Muscle of arm (tissue), 14 donors: Measurements from ENCODE around the gene LCE2B. TPM values are rescaled to one million over a fixed set of nuclear protein-coding genes. Genes with fewer than 3 reads are reported as not detected.
A peak's percentile ranks its signal among the peaks of the same experiment; 100 is the strongest.
"Not testable (repeated sequence)": the region's sequence is repeated elsewhere in the genome, so short reads cannot be mapped to it uniquely, and the experiment has no call there.

ENCODE experiments used
- DNase-seq: peaks from one replicate; pipeline ENCODE4 v3.0.0-alpha.2; 2013
- long read RNA-seq, 11 donors: transcript quantifications; one replicate each; lab custom pipeline, GENCODE V29; 2026
- polyA plus RNA-seq, 12 donors: library from polyadenylated mRNA; unstranded; fragments of 120-200 nt; gene quantifications; one replicate each; pipeline ENCODE4 v1.2.1, GENCODE V29; 2013; ENCODE audit not compliant: insufficient read length in 12 of 12

LCE2B gene, protein sequence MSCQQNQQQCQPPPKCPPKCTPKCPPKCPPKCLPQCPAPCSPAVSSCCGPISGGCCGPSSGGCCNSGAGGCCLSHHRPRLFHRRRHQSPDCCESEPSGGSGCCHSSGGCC
- not detected for polyA plus RNA-seq
- long read RNA-seq, donor 1: 0 reads
- long read RNA-seq, donor 2: 0 reads
- long read RNA-seq, donor 3: 0 reads
- long read RNA-seq, donor 4: 0 reads
- long read RNA-seq, donor 5: 0 reads
- long read RNA-seq, donor 6: 0 reads
- long read RNA-seq, donor 7: 0 reads
- long read RNA-seq, donor 8: 0 reads
- long read RNA-seq, donor 9: 0 reads
- long read RNA-seq, donor 10: 0 reads
- long read RNA-seq, donor 11: 0 reads

DNA sequence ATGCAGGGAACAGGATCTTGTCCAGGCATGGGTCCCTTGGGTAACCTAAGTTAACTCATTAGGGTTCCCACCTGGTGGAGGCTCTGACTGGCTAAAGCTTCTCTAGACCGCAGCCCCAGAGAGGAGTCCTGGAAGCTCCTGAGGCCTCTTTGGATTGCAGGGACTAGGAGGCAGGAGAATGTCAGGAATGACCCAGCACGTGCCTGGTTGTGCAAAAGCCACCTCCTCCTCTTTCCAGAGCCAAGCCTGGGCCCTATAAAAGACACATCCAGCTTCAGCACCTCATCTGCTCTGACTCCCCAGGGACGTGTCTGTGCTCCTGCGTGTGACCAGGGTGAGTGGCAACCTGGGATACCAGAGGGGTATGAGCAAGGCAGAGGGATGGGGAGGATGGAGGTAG, at the start of gene LCE2B:
Gene LCE2B, plus strand, starts transcription at position 301 of the 400 bp plus-strand sequence. CDS start 721 bp downstream, outside the sequence.
- not testable (repeated sequence) for DNase-seq

DNA sequence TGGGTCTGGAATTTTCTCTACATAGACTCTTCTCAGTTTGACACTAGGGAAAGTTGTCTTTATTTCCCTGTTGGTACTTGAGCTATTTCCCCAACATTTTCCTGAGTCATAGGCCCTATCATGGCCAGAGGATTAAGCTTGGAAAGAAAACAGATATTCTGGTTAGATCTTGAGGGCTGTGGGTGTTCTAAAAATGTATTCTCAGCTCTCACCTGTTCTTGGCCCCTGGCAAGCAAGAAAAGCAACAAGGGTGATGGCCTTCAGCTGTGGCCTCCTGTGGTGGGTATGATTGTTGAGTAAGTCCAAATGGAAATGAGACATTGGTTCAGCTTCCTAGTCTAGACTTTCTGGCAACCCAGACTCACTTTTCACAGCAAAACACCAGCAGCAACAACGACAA, 45.6 kb upstream of the LCE2B start:
- no peak for DNase-seq

DNA sequence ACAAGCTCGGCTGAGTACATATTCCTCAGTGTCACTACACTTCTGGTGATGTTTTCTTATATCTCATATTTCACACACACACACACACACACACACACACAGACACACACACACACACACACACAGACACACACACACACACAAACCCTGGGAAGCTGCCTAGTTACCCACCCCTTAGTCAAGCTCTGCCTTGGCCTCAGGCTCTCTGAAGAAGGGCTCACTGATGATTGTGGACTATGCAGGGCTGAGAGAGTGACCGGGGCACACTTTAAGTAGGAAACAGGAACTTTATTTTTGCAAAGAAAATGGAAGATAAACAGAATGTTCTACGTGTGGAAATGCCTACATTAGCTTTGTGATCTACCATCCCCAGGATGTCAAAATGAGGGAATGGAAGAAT, 42.0 kb upstream of the LCE2B start:
- DNase-seq: no peak

DNA sequence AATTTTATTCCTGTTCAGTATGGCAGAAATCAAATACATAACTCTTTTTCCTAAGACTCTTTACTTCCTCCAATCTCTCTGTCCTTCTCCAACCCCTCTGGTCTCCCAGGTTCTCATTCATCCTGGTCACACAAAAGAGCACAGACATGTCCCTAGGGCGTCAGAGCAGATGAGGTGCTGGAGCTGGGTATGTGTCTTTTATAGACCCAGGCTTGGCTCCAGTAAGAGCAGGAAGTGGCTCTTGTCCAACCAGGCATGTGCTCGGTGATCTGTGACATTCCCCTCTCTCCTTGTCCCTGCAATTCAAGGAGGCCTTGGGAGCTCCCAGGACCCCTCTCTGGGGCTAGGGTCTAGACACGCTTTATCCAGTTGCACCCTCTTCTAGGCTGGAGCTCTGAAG, 40.8 kb upstream of the LCE2B start:
- no peak for DNase-seq

DNA sequence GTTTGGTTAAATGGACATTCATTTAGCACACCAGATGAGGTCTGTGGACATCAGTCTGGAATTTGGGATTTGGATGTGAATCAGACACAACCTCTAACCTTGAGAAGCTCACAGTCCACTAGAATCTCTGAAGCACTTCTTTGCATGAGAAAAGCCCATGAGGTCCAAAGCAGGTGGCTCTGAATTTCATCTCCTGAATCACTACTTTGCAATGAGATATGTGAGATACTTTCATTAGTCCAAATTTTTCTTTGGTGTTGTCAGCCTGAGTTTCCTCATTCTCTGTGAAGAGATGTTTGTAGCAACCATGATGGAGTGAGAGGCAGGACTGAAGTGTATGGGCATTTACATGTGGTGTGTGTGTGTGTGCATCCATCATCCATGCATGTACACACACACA, 39.3 kb upstream of the LCE2B start:
- DNase-seq: no peak

DNA sequence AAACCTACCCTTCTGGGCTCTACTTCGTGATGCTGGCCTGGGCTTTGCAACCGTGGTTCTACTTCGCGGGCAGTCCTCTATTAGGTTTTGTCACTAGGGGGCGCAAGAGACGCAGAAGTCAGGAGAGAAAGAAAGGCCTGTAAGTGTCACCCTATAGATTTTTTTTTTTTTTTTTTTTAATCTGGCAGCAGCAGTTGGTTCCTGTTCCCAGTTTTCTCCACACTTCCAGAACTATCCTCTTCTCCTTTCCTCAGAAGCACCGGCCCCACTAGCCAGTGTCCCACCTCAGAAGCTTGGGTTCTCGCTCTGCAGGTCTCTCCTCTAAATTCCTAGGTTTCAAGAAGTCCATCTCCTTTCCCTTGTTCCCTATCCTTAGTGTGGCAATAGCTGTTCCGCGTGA, 31.8 kb upstream of the LCE2B start:
- DNase-seq: peak; percentile 7

DNA sequence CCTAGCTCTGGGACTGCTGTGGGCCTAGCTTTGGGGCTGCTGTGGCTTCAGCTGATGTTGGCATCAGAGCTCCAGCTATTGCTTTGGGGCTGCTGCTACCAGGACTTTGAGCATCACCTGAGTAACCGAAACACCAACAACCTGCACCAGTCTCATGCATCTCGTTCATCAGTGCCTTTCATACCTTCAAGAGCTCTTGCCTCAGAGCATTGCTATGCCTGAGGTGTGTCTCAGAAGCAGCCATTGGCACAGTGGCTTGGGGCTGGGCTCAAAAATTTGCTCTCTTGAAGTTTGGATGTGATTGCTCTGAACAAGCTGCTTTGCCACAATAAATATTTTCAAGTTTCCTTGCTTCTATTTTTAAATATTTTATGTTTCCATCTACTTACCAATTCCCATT, 29.5 kb upstream of the LCE2B start:
- DNase-seq: no peak

DNA sequence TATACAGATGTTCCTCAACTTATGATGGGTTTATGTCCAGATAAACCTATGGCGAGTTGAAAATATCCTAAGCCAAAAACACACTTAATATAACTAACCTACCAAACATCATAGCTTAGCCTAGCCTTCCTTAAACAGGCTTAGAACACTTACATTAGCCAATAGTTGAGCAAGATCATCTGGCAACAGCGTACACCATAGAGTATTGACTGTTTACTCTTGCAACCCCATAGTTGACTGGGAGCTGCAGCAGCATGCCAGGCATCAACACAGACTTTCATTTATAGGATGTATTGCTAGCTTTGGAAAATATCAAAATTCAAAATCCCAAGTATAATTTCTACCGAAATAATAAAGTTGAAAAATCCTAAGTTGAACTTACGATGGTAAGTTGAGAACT, 28.2 kb upstream of the LCE2B start:
- no peak for DNase-seq

DNA sequence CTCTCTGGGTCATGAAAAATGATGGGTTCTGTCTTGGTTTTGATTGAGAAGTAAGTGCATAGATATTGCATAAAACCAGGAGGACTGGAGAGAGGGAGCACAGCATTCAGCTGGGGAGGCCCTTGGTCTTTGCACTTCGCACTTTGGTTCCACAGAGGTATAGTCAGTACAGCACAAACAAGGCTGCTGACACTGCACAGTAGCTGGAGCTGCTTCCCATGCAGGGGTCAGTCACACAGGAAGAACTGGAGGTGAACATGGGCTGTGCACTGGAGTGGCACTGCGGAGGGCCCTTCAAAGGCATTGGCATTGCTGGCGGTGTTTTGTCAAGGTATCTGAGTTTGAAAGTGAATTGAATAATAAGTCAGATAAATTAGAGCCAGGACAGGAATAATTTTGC, 27.3 kb upstream of the LCE2B start:
- DNase-seq: no peak

DNA sequence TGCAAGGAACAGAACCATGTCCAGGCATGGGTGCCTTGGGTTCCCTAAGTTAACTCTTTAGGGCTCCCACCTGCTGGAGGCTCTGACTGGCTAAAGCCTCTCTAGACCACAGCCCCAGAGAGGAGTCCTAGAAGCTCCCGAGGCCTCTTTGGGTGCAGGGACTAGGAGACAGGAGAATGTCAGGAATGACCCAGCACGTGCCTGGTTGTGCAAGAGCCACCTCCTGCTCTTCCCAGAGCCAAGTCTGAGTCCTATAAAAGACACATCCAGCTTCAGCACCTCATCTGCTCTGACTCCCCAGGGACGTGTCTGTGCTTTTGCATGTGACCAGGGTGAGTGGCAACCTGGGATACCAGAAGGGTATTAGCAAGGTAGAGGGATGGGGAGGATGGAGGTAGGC, 22.8 kb upstream of the LCE2B start, which contains the start of gene LCE2D:
Gene LCE2D, plus strand, starts transcription at position 283 of the 400 bp plus-strand sequence. CDS start 726 bp downstream, outside the sequence.
- no peak for DNase-seq

DNA sequence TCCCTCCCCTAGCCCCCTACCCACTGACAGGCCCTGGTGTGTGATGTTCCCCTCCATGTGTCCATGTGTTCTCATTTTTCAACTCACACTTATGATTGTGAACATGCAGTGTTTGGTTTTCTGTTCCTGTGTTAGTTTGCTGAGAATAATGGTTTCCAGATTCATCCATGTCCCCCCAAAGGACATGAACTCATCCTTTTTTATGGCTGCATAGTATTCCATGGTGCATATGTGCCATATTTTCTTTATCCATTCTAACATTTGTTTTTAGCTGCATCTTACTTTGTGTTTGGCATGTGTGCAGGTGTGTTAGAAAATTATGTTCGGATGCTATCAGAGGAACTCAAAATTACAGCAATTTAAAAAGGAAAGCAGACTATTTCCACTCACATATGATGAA, 19.8 kb upstream of the LCE2B start:
- not testable (repeated sequence) for DNase-seq

DNA sequence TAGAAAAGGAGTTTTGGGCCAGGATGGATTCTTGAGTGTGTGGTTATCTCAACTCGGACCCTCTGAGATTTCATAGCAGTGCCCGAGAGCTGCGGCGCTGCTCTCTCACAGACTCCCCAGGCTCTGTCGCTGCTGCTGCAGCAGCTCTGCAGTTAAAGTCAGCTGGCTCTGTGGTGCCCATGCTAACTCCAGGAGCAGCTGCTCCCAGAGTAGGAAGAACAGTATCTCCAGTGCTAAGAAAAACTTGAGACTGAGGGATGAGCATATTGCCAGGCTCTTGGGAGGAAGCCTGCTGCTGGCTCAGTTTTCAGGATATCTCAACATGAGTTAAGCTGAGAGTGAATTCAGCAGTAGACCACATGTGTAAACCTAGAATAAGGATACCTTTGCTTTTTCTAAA, 18.3 kb upstream of the LCE2B start:
- no peak for DNase-seq

DNA sequence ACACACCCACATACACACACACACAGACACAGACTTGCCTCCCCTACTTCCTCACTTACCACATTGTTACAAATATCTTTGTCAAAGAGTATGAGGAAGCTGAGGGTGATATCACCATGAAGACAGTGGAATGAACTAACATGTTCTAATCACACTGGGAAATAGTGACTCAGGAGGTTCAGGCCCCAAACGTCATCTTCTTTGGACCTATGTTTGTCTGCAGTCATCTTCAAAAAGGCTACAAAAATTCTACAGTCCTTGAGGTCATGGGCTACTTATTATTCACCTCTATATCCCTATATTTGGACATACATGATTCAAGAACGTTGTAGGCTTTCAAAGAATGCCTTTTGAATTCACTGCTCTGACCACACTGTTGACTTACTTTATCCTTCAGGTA, 12.9 kb upstream of the LCE2B start:
- no peak for DNase-seq

DNA sequence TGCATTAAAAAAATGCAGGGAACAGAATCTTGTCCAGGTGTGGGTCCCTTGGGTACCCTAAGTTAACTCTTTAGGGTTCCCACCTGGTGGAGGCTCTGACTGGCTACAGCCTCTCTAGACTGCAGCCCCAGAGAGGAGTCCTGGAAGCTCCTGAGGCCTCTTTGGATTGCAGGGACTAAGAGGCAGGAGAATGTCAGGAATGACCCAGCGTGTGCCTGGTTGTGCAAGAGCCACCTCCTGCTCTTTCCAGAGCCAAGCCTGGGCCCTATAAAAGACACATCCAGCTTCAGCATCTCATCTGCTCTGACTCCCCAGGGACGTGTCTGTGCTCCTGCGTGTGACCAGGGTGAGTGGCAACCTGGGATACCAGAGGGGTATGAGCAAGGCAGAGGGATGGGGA, 10.9 kb upstream of the LCE2B start, which contains the start of gene LCE2C:
Gene LCE2C, plus strand, starts transcription at position 297 of the 400 bp plus-strand sequence. CDS start 737 bp downstream, outside the sequence.
- not testable (repeated sequence) for DNase-seq

DNA sequence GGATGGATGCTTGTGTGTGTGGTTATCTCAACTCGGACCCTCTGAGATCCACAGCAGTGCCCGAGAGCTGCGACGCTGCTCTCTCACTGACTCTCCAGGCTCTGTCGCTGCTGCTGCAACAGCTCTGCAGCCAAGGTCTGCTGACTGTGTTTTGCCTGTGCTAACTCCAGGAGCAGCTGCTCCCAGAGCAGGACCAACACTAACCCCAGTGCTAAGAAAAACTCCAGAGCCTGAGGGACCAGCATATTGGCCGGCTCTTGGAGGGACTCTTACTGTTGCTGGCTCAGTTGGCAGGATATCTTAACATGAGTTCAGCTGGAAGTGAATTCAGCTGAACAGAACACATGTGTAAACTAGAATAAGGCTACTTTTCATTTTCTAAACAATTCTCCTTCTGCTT, 6.5 kb upstream of the LCE2B start:
- peak; percentile 7 for DNase-seq

DNA sequence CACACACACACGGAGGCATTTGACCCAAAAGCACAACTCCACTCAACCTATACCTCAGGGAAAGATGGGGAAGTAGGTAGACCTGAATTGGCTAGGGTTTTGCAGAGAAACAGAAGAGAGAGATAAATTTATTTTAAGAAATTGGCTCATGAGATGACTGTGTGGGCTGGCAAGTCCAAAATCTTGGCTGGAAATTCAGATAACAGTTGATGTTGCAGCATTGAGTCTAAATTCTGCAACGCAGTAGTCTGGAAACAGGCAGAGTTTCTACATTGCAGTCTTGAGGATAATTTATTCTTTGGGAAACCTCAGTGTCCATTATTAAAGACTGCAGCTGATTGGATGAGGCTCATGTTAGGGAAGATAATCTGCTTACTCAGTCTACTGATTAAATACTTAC, 4.3 kb upstream of the LCE2B start:
- no peak for DNase-seq

DNA sequence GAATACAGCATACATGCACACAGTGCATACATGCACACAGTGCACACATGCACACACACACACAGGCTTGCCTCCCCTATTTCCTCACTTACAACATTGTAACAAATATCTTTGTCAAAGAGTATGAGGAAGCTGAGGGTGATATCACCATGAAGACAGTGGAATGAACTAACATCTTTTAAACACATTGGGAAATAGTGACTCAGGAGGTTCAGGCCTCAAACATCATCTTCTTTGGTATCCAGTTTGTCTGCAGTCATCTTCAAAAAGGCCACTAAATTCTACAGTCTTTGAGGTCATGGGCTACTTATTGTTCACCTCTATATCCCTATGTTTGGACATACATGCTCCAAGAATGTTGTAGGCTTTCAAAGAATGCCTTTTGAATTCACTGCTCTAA, 2.1 kb upstream of the LCE2B start:
- no peak for DNase-seq

DNA sequence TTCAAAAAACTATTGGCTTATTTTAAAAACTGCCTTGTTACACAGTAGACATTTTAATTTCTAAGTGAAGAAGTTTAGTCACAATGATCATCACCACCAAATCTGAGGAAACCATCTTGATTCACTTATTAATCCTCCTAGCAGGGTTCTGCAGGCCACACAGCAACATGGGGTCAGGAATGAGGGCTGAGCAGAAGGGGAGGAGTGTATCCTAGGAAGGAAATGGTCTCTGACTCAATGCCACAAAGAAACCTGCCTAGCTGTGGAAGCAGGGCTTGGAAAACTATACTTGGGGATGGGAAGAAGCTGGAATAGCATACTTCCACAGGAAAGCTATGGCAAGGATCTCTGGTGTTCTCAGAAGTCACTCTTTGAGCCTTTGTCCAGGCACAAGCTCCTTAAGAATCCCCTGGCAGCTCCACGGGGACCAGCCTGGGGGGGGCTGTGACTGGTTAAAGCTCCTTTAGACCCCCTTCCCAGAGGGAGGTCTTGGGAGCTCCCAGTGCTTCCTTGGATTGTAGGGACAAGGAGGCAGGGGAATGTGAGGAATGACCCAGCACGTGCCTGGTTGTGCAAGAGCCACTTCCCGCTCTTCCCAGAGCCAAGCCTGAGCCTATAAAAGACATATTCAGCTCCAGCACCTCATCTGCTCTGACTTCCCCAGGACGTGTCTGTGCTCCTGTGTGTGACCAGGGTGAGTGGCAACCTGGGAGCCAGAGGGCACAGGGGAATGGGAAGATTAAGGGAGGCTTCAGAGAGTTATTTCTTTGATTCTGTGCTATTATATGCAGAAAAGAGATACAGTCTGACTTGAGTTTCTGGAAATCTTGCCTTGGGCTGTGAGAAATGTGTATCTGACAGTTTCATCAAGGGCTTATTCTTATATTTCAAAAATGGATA, 12.0 kb downstream of the LCE2B start, which contains the start of gene LCE2A:
Gene LCE2A, plus strand, starts transcription at position 645 of the 900 bp plus-strand sequence. CDS start 557 bp downstream, outside the sequence.
- DNase-seq: no peak

DNA sequence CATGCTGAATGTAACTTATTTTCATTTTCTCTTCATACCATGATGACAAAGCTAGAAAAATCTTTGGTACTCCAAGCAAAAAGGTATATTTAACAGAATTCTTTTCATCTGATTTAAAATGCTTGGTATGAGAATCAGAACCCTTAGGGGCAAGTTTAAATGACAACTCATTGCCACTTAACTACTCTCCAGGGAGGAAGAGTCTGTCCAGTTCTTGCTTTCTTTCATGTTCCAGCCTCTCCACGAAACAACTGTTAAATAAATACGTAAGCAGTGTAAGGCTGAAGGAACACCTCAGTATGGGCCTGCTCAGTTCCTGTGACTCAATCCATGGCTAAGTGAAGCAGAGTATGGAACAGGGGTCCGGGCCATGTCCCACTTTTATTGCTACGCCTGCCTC, 13.8 kb downstream of the LCE2B start:
- DNase-seq: no peak

DNA sequence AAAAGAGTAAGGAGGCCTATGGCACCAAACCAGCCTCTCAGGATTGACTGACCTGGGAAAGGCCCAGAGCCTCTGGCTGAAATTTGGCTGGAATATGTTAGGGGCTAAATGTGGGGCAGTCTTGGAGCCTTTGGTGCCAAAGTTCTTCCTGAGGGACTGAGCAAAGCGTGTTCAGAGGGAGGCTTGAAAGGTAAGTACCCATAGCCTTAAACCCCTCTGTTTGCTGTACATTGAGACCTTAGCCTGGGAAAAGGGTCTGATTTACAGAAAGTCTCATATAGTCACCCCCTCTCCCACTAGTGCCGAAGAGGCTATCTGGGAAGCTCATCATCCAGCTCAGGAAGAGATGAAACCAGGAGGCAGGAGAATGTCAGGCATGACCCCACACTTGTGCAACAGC, 21.9 kb downstream of the LCE2B start, which contains the start of gene LCE4A:
Gene LCE4A, plus strand, starts transcription at position 301 of the 400 bp plus-strand sequence. CDS start 916 bp downstream, outside the sequence.
- no peak for DNase-seq

DNA sequence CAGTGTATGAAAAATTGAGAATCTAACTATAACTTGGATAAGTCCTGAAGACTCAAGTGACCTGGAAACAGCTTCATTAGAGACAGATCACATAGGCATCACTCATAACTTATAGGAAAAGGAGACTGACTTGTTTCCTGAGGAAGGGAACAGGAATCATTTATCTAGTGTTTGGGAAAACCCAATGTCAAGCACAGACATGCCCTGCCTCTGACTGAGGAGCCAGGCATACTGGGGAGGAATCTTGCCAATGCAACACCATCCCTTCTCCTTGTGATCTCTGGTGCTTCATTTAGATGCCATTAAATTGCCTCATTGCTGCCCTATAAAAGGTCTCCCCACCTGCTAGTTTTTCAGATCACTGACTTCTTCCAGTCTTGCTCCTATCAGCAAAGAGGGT, 32.3 kb downstream of the LCE2B start:
- no peak for DNase-seq

DNA sequence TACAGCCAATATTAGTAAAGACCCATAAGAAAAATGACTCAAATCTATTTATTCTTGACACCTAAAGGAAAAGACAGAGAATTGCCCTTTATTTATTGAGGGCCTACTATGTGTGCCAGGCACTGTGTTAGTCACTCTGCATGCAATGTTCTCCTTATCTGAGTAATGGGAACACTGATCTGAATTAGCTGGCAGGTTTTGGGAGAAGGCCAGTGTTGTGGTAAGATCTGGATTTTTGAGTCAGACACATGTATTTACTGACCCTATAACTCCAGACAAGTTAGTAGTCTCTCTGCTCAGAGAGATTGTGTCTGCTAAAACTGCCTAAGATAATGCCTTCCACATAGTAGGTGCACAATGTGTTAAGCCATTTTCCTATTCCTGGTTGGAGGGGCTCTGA, 39.3 kb downstream of the LCE2B start:
- DNase-seq: no peak

DNA sequence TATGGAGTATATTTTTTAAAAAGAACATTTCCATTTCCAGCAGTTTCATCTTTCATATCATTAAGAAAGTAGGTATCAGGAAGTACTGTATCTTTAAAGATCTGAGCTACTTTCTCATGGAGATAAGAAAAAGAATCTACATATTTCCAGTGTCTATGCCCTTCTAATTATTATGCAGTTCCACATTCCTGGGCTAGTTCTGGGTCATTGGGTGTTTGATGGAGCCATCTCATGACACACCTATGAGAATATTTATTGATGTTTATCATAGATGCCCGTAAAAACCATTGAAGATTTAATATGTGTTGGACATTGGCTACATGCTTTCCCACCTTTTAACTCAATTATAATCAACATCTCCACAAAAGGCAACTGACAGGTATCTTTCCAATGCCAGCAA, 43.1 kb downstream of the LCE2B start:
- no peak for DNase-seq
